Endothelial cell of umbilical vein (primary cell): ENCODE data around the gene LIPE. TPM values are rescaled to one million over a fixed set of nuclear protein-coding genes. Genes with fewer than 3 reads are reported as not detected.

ENCODE experiments used
- BruUV-seq: library from RNA; stranded (reverse); fragments of 400-500 nt; replicated peaks from 2 replicates; lab custom pipeline; 2021; lab: Mats Ljungman, UMichigan
- CTCF ChIA-PET: fragments of 300-600, 350-600 bp; sonication (Branson Sonifier 250); formaldehyde crosslinking; loops from one replicate; lab custom pipeline; 2021; ENCODE audit warnings: antibody characterized with exemption, inconsistent platforms; lab: Charles Lee
- POLR2A ChIA-PET: fragments of 300-600, 350-600 bp; sonication (Branson Sonifier 250); formaldehyde crosslinking; loops from one replicate; lab custom pipeline; 2021; ENCODE audit warnings: antibody characterized with exemption, inconsistent platforms; lab: Charles Lee
- DNase-seq: peaks from one replicate; pipeline ENCODE4 v3.0.0-alpha.2; 2011; ENCODE audit warnings: low read depth, low spot score
- FAIRE-seq: peaks from 2 replicates; lab custom pipeline; 2011; peaks lifted over from hg19 to GRCh38; lab: Jason Lieb, UNC
- H2AFZ ChIP-seq: 2 replicates; pipeline ENCODE4 v1.6.0; 2012; ENCODE audit warnings: low read depth, low read length, control low read depth, inconsistent platforms
- H3K27ac ChIP-seq: 2 replicates; pipeline ENCODE4 v1.5.1; 2011; ENCODE audit warnings: low read depth, mild to moderate bottlenecking, control low read depth, low read length, moderate library complexity; ENCODE audit not compliant: insufficient read depth
- H3K27me3 ChIP-seq, 2 experiments: 2 replicates each; pipeline versions ENCODE4 v1.6.0 to v1.6.1; 2011; ENCODE audit warnings: low read length in 2 of 2, mixed read lengths in 1 of 2; ENCODE audit not compliant: control insufficient read depth in 2 of 2, insufficient read depth in 2 of 2
- H3K36me3 ChIP-seq, 2 experiments: 2 replicates in 1 of 2; 3 replicates in 1 of 2; pipeline ENCODE4 v1.5.1; 2011; ENCODE audit warnings: low read length in 2 of 2, mild to moderate bottlenecking in 1 of 2, moderate library complexity in 1 of 2; ENCODE audit not compliant: control insufficient read depth in 2 of 2, insufficient read depth in 2 of 2; ENCODE audit errors: extremely low read depth in 1 of 2
- H3K4me1 ChIP-seq: 3 replicates; pipeline ENCODE4 v1.5.1; 2011; ENCODE audit warnings: mild to moderate bottlenecking, low read length; ENCODE audit not compliant: control insufficient read depth, insufficient read depth; ENCODE audit errors: extremely low read depth
- H3K4me2 ChIP-seq: 2 replicates; pipeline ENCODE4 v1.6.1; 2011; ENCODE audit warnings: low read length, control low read depth, mixed read lengths; ENCODE audit not compliant: insufficient read depth
- H3K4me3 ChIP-seq, 3 experiments: fragments of 200-600 bp in 1 of 3; sonication (generic), shearing (Covaris generic) in 1 of 3; replicated peaks in 1 of 3; 2 replicates each; pipeline ENCODE4 v1.5.1; 2011 to 2016; ENCODE audit warnings: control low read depth in 3 of 3, low read length in 3 of 3, mild to moderate bottlenecking in 2 of 3, inconsistent platforms in 1 of 3, low read depth in 1 of 3, moderate library complexity in 1 of 3; ENCODE audit not compliant: insufficient read depth in 1 of 3
- H3K79me2 ChIP-seq: 2 replicates; pipeline ENCODE4 v1.6.0; 2012; ENCODE audit warnings: low read length, inconsistent platforms; ENCODE audit not compliant: control insufficient read depth, insufficient read depth
- H3K9ac ChIP-seq: replicated peaks from 2 replicates; pipeline ENCODE3; 2011; ENCODE audit warnings: low read length, control low read depth; ENCODE audit not compliant: insufficient read depth; ENCODE audit errors: extremely low read depth
- H3K9me1 ChIP-seq: replicated peaks from 3 replicates; pipeline ENCODE4 v1.6.0; 2011; ENCODE audit warnings: mild to moderate bottlenecking, low read length; ENCODE audit not compliant: control insufficient read depth, insufficient read depth; ENCODE audit errors: extremely low read depth
- H3K9me3 ChIP-seq: replicated peaks from 2 replicates; pipeline ENCODE4 v1.5.1; 2012; ENCODE audit warnings: low read length, inconsistent platforms; ENCODE audit not compliant: control insufficient read depth, insufficient read depth
- H4K20me1 ChIP-seq: replicated peaks from 2 replicates; pipeline ENCODE3; 2011; ENCODE audit warnings: mild to moderate bottlenecking, low read length; ENCODE audit not compliant: control insufficient read depth, insufficient read depth; ENCODE audit errors: extremely low read depth
- EZH2 ChIP-seq: IDR thresholded peaks from 2 replicates; pipeline ENCODE4 v1.6.1; 2012; ENCODE audit warnings: borderline replicate concordance, low read depth, mild to moderate bottlenecking, moderate library complexity, low read length, inconsistent platforms; ENCODE audit not compliant: severe bottlenecking
- FOS ChIP-seq: IDR thresholded peaks from 2 replicates; pipeline ENCODE4 v1.6.1; 2011; ENCODE audit warnings: mild to moderate bottlenecking, low read length, moderate library complexity, borderline replicate concordance; ENCODE audit not compliant: insufficient read depth
- GATA2 ChIP-seq: IDR thresholded peaks from 2 replicates; pipeline ENCODE4 v1.7.0; 2011; ENCODE audit warnings: low read depth, mild to moderate bottlenecking, moderate library complexity, mixed read lengths, low read length; ENCODE audit not compliant: insufficient read length, insufficient read depth
- JUN ChIP-seq: IDR thresholded peaks from 2 replicates; pipeline ENCODE4 v1.6.1; 2011; ENCODE audit warnings: borderline replicate concordance, low read depth; ENCODE audit not compliant: insufficient read length, insufficient read depth
- MYC ChIP-seq: IDR thresholded peaks from one replicate; pipeline ENCODE4 v1.6.1; 2011; ENCODE audit warnings: mild to moderate bottlenecking, low read depth, low read length
- POLR2A ChIP-seq: IDR thresholded peaks from 2 replicates; pipeline ENCODE4 v1.6.1; 2012; ENCODE audit warnings: low read depth, mild to moderate bottlenecking, control low read depth, low read length
- POLR2AphosphoS5 ChIP-seq: IDR thresholded peaks from 2 replicates; pipeline ENCODE4 v1.6.1; 2012; ENCODE audit warnings: low read depth, mild to moderate bottlenecking, control low read depth, low read length, moderate library complexity; ENCODE audit not compliant: insufficient read depth
- dilution Hi-C: fragments of 300-500 bp; cut with MboI; formaldehyde crosslinking; loops from one replicate; pipeline ENCODE4 v1.15.0; 2019; ENCODE audit warnings: low sequenced_read_pairs; ENCODE audit not compliant: extremely low pct_ligation_motif_present
- intact Hi-C: fragments of 100-400 bp; cut with micrococcal nuclease; formaldehyde crosslinking; loops from one replicate; pipeline ENCODE4 v1.10.0; 2022
- polyA plus RNA-seq, 4 experiments: library from polyadenylated mRNA; depleted of rRNA in 3 of 4; stranded (reverse) in 3 of 4; unstranded in 1 of 4; fragments of >200 nt; gene quantifications; 2 replicates each; pipeline versions ENCODE4 v1.2.1 to v1.2.3, GENCODE V29; 2011 to 2012; ENCODE audit warnings: missing spikeins in 1 of 4
- total RNA-seq: library from RNA; stranded (reverse); gene quantifications from 2 replicates; pipeline ENCODE4 v1.2.3, GENCODE V29; 2021
- TF ChIP-seq, protein P1 (sequence below), 2 donors: IDR thresholded peaks; 1 replicate in 1 of 2; 2 replicates in 1 of 2; pipeline ENCODE4 v1.5.1; 2011; ENCODE audit warnings: low read length in 2 of 2, mild to moderate bottlenecking in 2 of 2, moderate library complexity in 2 of 2, control low read depth in 1 of 2, inconsistent platforms in 1 of 2, low read depth in 1 of 2; ENCODE audit not compliant: insufficient read depth in 1 of 2; ENCODE audit errors: extremely low read depth in 1 of 2
- TF ChIP-seq, protein P2 (sequence below): IDR thresholded peaks from 2 replicates; pipeline ENCODE4 v1.6.1; 2011; ENCODE audit not compliant: insufficient read depth, insufficient read length

Gene LIPE
- total and polyA plus RNA-seq, 2 donors (not counting 3 experiments of a cell fraction or from before 2014, with no cell fraction given) = 3.8 to 13.5 TPM

- H2AFZ ChIP-seq = no peak overlapping the region
- DNase-seq = no peak
- no peak overlapping the region for H3K9ac ChIP-seq
- no peak for FAIRE-seq
- no peaks in the 10 kb centered on the region for H4K20me1 ChIP-seq
- no peak overlapping the region for H3K4me3 ChIP-seq
- no peaks in the 10 kb centered on the region for H3K9me1 ChIP-seq
- no peaks in the 10 kb centered on the region for H3K36me3 ChIP-seq
- H3K79me2 ChIP-seq = no peaks in the 10 kb centered on the region
- H3K27me3 ChIP-seq = peaks cover 0 to 1% of the 10 kb centered on the region in 2 experiments
- no peak for TF ChIP-seq GATA2
- TF ChIP-seq JUN = no peak
- TF ChIP-seq POLR2A = no peak
- no peak for TF ChIP-seq EZH2
- TF ChIP-seq, protein P1, sequence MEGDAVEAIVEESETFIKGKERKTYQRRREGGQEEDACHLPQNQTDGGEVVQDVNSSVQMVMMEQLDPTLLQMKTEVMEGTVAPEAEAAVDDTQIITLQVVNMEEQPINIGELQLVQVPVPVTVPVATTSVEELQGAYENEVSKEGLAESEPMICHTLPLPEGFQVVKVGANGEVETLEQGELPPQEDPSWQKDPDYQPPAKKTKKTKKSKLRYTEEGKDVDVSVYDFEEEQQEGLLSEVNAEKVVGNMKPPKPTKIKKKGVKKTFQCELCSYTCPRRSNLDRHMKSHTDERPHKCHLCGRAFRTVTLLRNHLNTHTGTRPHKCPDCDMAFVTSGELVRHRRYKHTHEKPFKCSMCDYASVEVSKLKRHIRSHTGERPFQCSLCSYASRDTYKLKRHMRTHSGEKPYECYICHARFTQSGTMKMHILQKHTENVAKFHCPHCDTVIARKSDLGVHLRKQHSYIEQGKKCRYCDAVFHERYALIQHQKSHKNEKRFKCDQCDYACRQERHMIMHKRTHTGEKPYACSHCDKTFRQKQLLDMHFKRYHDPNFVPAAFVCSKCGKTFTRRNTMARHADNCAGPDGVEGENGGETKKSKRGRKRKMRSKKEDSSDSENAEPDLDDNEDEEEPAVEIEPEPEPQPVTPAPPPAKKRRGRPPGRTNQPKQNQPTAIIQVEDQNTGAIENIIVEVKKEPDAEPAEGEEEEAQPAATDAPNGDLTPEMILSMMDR (IDR thresholded peaks at IDR 0.05; ENCODE audit: extremely low read depth in 1 of 2, insufficient read depth in 1 of 2, low read depth in 1 of 2, low read length in 2 of 2) = no peak
- TF ChIP-seq POLR2AphosphoS5 = no peak
- TF ChIP-seq, protein P2, sequence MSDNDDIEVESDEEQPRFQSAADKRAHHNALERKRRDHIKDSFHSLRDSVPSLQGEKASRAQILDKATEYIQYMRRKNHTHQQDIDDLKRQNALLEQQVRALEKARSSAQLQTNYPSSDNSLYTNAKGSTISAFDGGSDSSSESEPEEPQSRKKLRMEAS = no peak
- TF ChIP-seq FOS = no peak
- TF ChIP-seq MYC = no peak
- H3K4me2 ChIP-seq = no peak overlapping the region
- CTCF ChIA-PET = interaction anchor here (0.8 to 1.4 kb wide), 2 partner anchors 34 to 719 kb away, joined by 3 read pairs; no protein-coding TSS in a partner anchor
- POLR2A ChIA-PET = no interaction called here
- H3K27ac ChIP-seq = no peak overlapping the region
- intact Hi-C loops = no loop called here
- dilution Hi-C loops = no loop called here
- no peaks in the 10 kb centered on the region for H3K4me1 ChIP-seq
- BruUV-seq = no TSS peak
- no peaks in the 10 kb centered on the region for H3K9me3 ChIP-seq
These were observed 45.4 kb upstream of the LIPE start for GRCh38 chr19:42472402-42473147.
